HCT116 (cell line): ENCODE measurements around the gene PDPK1. TPM values are rescaled to one million over a fixed set of nuclear protein-coding genes. Genes with fewer than 3 reads are reported as not detected.

Experiments
- ATAC-seq: fragments of 200-7000 bp; cut with Tn5 transposase; 2 replicates; pipeline ENCODE4 v1.9.1; 2020; ENCODE audit warnings: mild to moderate bottlenecking, moderate library complexity
- BruUV-seq: library from RNA; stranded (reverse); fragments of 400-500 nt; replicated peaks from 2 replicates; lab custom pipeline; 2021; lab: Mats Ljungman, UMichigan
- CTCF ChIA-PET: fragments of 300-600 bp; sonication (Branson Sonifier 250); formaldehyde crosslinking; loops from one replicate; lab custom pipeline; 2021; ENCODE audit warnings: antibody characterized with exemption; lab: Charles Lee
- POLR2A ChIA-PET: fragments of 300-600, 350-600 bp; sonication (Branson Sonifier 250); formaldehyde crosslinking; loops from one replicate; lab custom pipeline; 2021; ENCODE audit warnings: antibody characterized with exemption; lab: Charles Lee
- RAD21 ChIA-PET, 2 experiments: fragments of 300-600 bp; sonication (Branson Sonifier 250); formaldehyde crosslinking; loops; one replicate each; lab custom pipeline; 2023; ENCODE audit warnings: low total read pairs in 2 of 2; ENCODE audit not compliant: uncharacterized antibody in 2 of 2, unreplicated experiment in 2 of 2, low non-redundant PET in 1 of 2; lab: Charles Lee
- DNase-seq: peaks from one replicate; pipeline ENCODE4 v3.0.0-alpha.2; 2010; ENCODE audit warnings: low read depth, low spot score
- H2AFZ ChIP-seq: fragments of 200-600 bp; shearing (Covaris generic), sonication (generic); 2 replicates; pipeline ENCODE4 v1.6.1; 2017; ENCODE audit warnings: low read depth, mixed run types, mixed read lengths, antibody characterized with exemption, low read length; ENCODE audit not compliant: poor library complexity, severe bottlenecking
- H3K27ac ChIP-seq: 2 replicates; pipeline ENCODE4 v1.5.1; 2012; ENCODE audit warnings: low read depth, low read length
- H3K27me3 ChIP-seq: fragments of 200-600 bp; sonication (generic); 2 replicates; pipeline ENCODE4 v1.6.1; 2016; ENCODE audit warnings: mixed run types, low read length, mixed read lengths; ENCODE audit not compliant: insufficient read depth
- H3K36me3 ChIP-seq, 2 experiments: fragments of 200-500 bp in 1 of 2; fragments of 200-600 bp in 1 of 2; sonication (Bioruptor generic) in 1 of 2; sonication (generic) in 1 of 2; 2 replicates each; pipeline versions ENCODE4 v1.5.1 to v1.6.1; 2014 to 2016; ENCODE audit warnings: low read length in 2 of 2, inconsistent platforms in 1 of 2, mixed read lengths in 1 of 2, mixed run types in 1 of 2; ENCODE audit not compliant: insufficient read depth in 2 of 2, control insufficient read depth in 1 of 2
- H3K4me1 ChIP-seq, 2 experiments: fragments of 200-600 bp in 1 of 2; sonication (generic) in 1 of 2; 2 replicates each; pipeline versions ENCODE4 v1.5.1 to v1.6.1; 2012 to 2017; ENCODE audit warnings: low read length in 2 of 2, inconsistent platforms in 1 of 2, mild to moderate bottlenecking in 1 of 2, mixed read lengths in 1 of 2, mixed run types in 1 of 2, moderate library complexity in 1 of 2; ENCODE audit not compliant: insufficient read depth in 2 of 2, control insufficient read depth in 1 of 2
- H3K4me2 ChIP-seq: fragments of 200-600 bp; sonication (generic); 2 replicates; pipeline ENCODE4 v1.6.1; 2017; ENCODE audit warnings: mixed run types, low read length, mixed read lengths
- H3K4me3 ChIP-seq, 2 experiments: fragments of 200-600 bp in 1 of 2; sonication (generic) in 1 of 2; replicated peaks in 1 of 2; 2 replicates each; pipeline ENCODE4 v1.5.1; 2011 to 2016; ENCODE audit warnings: low read length in 2 of 2, control low read depth in 1 of 2, low read depth in 1 of 2, mild to moderate bottlenecking in 1 of 2, mixed read lengths in 1 of 2, mixed run types in 1 of 2
- H3K79me2 ChIP-seq: fragments of 200-600 bp; sonication (generic); 2 replicates; pipeline ENCODE4 v1.6.1; 2017; ENCODE audit warnings: mild to moderate bottlenecking, mixed run types, low read length, moderate library complexity, mixed read lengths; ENCODE audit not compliant: insufficient read depth
- H3K9ac ChIP-seq: fragments of 200-600 bp; sonication (generic); 2 replicates; pipeline ENCODE4 v1.6.1; 2016; ENCODE audit warnings: low read length, mixed read lengths
- H3K9me2 ChIP-seq: fragments of 200-600 bp; sonication (generic), shearing (Covaris generic); 2 replicates; pipeline ENCODE4 v1.6.1; 2017; ENCODE audit warnings: mixed run types, mild to moderate bottlenecking, moderate library complexity; ENCODE audit not compliant: insufficient read depth
- H3K9me3 ChIP-seq, 2 experiments: fragments of 200-500 bp in 1 of 2; fragments of 200-600 bp in 1 of 2; sonication (Bioruptor generic) in 1 of 2; sonication (generic) in 1 of 2; 2 replicates each; pipeline ENCODE4 v1.6.1; 2014 to 2017; ENCODE audit warnings: low read length in 2 of 2, mixed read lengths in 2 of 2, inconsistent platforms in 1 of 2, low read depth in 1 of 2, mild to moderate bottlenecking in 1 of 2, mixed run types in 1 of 2, moderate library complexity in 1 of 2; ENCODE audit not compliant: control insufficient read depth in 1 of 2, insufficient read depth in 1 of 2
- H4K20me1 ChIP-seq: fragments of 200-600 bp; sonication (generic), shearing (Covaris generic); 2 replicates; pipeline ENCODE4 v1.6.1; 2017; ENCODE audit warnings: mixed run types, mild to moderate bottlenecking, moderate library complexity; ENCODE audit not compliant: insufficient read depth
- CBX3 ChIP-seq: IDR thresholded peaks from 2 replicates; pipeline ENCODE4 v1.6.1; 2012; ENCODE audit warnings: low read depth
- JUND ChIP-seq: IDR thresholded peaks from 2 replicates; pipeline ENCODE4 v1.6.1; 2012
- RAD21 ChIP-seq: IDR thresholded peaks from 2 replicates; pipeline ENCODE4 v1.6.1; 2012; ENCODE audit warnings: low read depth, mild to moderate bottlenecking
- SP1 ChIP-seq: IDR thresholded peaks from 2 replicates; pipeline ENCODE4 v1.6.1; 2012; ENCODE audit warnings: low read depth
- intact Hi-C: fragments of 100-400 bp; cut with micrococcal nuclease; formaldehyde crosslinking; loops from 2 replicates; pipeline ENCODE4 v1.10.0; 2022
- total RNA-seq: library from RNA; stranded (reverse); gene quantifications from one replicate; pipeline ENCODE4 v1.2.1, GENCODE V29; 2021; ENCODE audit not compliant: unreplicated experiment
- TF ChIP-seq, protein P1 (sequence below): IDR thresholded peaks from 2 replicates; pipeline ENCODE4 v1.6.1; 2011; ENCODE audit warnings: mild to moderate bottlenecking, low read length, moderate library complexity; ENCODE audit not compliant: insufficient replicate concordance; ENCODE audit errors: extremely low read depth
- TF ChIP-seq, protein P2 (sequence below): IDR thresholded peaks from 2 replicates; pipeline ENCODE4 v1.6.1; 2012

The PDPK1 gene
- total RNA-seq, 1 experiment from 2014 or later = 36.1 TPM

- intact Hi-C loops = no loop called here
- Histone ChIP-seq H3K36me3 (peaks cover 3 to 22% of the 10 kb centered on the region in 2 experiments; a peak in 2 of 4 replicates), H3K79me2 (peaks cover 6% of the 10 kb centered on the region), H3K27ac (no peak overlapping the region; the same call in 1 of the 2 replicates), H2AFZ (no peak overlapping the region), H3K9me2 (no peaks in the 10 kb centered on the region), H3K4me2 (no peak overlapping the region), H4K20me1 (no peaks in the 10 kb centered on the region), H3K4me3 (no peak overlapping the region), H3K27me3 (no peaks in the 10 kb centered on the region), H3K9me3 (no peaks in the 10 kb centered on the region), H3K9ac (no peak overlapping the region), H3K4me1 (peaks cover 6 to 29% of the 10 kb centered on the region in 2 experiments; a peak in 3 of 4 replicates)
- TF ChIP-seq, protein P1, sequence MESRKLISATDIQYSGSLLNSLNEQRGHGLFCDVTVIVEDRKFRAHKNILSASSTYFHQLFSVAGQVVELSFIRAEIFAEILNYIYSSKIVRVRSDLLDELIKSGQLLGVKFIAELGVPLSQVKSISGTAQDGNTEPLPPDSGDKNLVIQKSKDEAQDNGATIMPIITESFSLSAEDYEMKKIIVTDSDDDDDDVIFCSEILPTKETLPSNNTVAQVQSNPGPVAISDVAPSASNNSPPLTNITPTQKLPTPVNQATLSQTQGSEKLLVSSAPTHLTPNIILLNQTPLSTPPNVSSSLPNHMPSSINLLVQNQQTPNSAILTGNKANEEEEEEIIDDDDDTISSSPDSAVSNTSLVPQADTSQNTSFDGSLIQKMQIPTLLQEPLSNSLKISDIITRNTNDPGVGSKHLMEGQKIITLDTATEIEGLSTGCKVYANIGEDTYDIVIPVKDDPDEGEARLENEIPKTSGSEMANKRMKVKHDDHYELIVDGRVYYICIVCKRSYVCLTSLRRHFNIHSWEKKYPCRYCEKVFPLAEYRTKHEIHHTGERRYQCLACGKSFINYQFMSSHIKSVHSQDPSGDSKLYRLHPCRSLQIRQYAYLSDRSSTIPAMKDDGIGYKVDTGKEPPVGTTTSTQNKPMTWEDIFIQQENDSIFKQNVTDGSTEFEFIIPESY = no peak
- TF ChIP-seq SP1 (no peak), CBX3 (no peak), JUND (no peak), RAD21 (no peak)
- TF ChIP-seq, protein P2, sequence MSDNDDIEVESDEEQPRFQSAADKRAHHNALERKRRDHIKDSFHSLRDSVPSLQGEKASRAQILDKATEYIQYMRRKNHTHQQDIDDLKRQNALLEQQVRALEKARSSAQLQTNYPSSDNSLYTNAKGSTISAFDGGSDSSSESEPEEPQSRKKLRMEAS = no peak
- ChIA-PET POLR2A (no interaction called here), CTCF (no interaction called here), RAD21 (no interaction called here)
- BruUV-seq = no TSS peak
- ATAC-seq (no peak), DNase-seq (no peak)
Observed at GRCh38 chr16:2529961-2530628, 7.7 kb upstream of the PDPK1 start.
